Daoy (cell line): ENCODE results near the gene TRIM60. TPM values are rescaled to one million over a fixed set of nuclear protein-coding genes. Genes with fewer than 3 reads are reported as not detected.
"Not testable (repeated sequence)": the region's sequence is repeated elsewhere in the genome, so short reads cannot be mapped to it uniquely, and the experiment has no call there.

ENCODE experiments used
- DNase-seq: peaks from one replicate; pipeline ENCODE4 v3.0.0-alpha.2; 2015; ENCODE audit warnings: low read depth
- total RNA-seq: library from RNA; depleted of rRNA; stranded (reverse); fragments of >200 nt; shearing (Covaris generic); gene quantifications from 2 replicates; pipeline ENCODE4 v1.2.3, GENCODE V29; 2014; rRNA removed

Gene TRIM60
- total RNA-seq, 1 experiment from 2014 or later = not detected

GRCh38 chr4:165053645-165054044 is 21.8 kb downstream of the TRIM60 start, which contains the start of gene TRIM75:
Gene TRIM75, plus strand, starts transcription at chr4:165053866. Its CDS starts 5,282 bp downstream, at chr4:165059148.
- no peak for DNase-seq

DNA sequence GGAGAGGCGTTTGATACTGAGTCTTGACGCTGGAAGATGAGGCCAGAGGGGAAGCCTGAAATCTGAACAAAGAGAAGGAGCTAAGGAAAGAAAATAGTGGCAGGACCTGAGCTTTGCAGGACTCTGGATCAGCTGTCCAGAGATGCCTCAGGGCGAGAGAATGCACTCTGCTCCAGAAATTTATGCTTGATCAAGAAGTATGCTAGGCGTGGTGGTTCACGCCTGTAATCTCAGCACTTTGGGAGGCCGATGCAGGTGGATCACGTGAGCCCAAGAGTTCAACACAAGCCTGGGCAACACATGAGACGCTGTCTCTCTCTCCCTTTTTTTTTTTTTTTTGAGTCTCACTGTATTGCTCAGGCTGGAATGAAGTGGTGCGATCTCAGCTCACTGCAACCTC is 23.8 kb downstream of the TRIM60 start:
- DNase-seq = no peak

DNA sequence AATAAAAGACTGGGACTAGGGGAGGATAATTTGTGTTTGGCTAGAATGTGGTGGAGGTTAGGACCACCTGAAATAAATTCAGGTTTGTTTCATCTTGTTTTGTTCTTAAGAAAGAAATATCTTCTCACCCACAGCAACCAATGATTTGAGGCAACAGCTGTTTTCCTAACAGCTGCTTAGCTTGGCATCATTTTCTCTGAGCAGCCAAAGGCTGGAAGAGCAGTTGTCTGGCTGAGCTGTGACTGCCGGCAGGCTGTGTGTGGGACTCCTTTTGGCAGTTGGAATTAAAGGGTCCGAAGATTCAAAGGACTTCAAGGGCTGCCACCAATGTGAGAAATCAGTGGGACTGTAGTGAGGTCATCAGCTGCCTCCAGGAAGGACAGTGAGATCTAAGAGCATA is 26.9 kb downstream of the TRIM60 start:
- no peak for DNase-seq

DNA sequence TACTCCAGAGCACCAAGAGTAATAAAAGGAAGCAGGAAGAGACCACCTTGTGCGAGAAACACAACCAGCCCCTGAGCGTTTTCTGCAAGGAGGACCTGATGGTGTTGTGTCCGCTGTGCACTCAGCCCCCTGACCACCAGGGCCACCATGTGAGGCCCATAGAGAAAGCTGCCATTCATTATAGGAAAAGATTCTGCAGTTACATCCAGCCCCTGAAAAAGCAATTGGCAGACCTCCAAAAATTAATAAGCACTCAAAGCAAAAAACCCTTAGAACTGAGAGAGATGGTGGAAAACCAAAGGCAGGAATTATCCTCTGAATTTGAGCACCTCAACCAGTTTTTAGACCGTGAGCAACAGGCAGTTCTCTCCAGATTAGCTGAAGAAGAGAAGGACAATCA is 27.6 kb downstream of the TRIM60 start:
- DNase-seq = no peak

GRCh38 chr4:165060938-165061337 is 29.1 kb downstream of the TRIM60 start:
- DNase-seq = no peak

GRCh38 chr4:165070560-165070959 is 38.8 kb downstream of the TRIM60 start:
- DNase-seq = no peak

DNA sequence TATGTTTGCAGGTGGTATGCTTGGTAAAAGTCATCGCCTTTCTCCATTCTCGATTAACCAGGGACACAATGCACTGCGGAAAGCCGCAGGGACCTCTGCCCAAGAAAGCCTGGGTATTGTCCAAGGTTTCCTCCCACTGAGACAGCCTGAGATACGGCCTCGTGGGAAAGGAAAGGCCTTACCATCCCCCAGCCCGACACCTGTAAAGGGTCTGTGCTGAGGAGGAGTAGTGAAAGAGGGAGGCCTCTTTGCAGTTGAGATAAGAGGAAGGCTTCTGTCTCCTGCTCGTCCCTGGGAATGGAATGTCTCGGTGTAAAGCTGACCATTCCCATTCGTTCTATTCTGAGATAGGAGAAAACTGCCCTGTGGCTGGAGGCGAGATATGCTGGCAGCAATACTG is 41.5 kb downstream of the TRIM60 start:
- DNase-seq = not testable (repeated sequence)

- no peak for DNase-seq
Measured at GRCh38 chr4:165077034-165077578, 45.3 kb downstream of the TRIM60 start.

- peak; percentile 3 for DNase-seq
Measured at GRCh38 chr4:165079476-165079875, 47.7 kb downstream of the TRIM60 start.

- DNase-seq = not testable (repeated sequence)
Measured at GRCh38 chr4:165084787-165085186, 53.0 kb downstream of the TRIM60 start.

GRCh38 chr4:165085946-165086345 is 54.1 kb downstream of the TRIM60 start:
- no peak for DNase-seq

- no peak for DNase-seq
Measured at GRCh38 chr4:165088366-165088765, 56.6 kb downstream of the TRIM60 start.

Other genes with a start within 250 kb of the TRIM60 start
- gene APELA, start 154.8 kb upstream of the TRIM60 start, total RNA-seq = not detected in 2 replicates
- not detected in 2 replicates for gene TRIM61, start 54.3 kb upstream of the TRIM60 start, total RNA-seq
- not detected in 2 replicates for gene TRIM75, start 21.9 kb downstream of the TRIM60 start, total RNA-seq
- 5.4 and 7.3 TPM in 2 replicates for gene TMEM192, start 80.9 kb downstream of the TRIM60 start, total RNA-seq
- gene KLHL2, start 175.6 kb downstream of the TRIM60 start, total RNA-seq = 5.6 and 11.8 TPM in 2 replicates